HL-60/S4 treated with retinoic acid at 250 ng/mL for 4 days and 3 days (cell line): ENCODE results near the gene NLGN1.

Experiments used
- in situ Hi-C: fragments of 300-500 bp; cut with MboI; formaldehyde crosslinking; loops from 2 replicates; pipeline ENCODE4 v1.7.0; 2022; ENCODE audit warnings: low sequenced_read_pairs

NLGN1 gene

GRCh38 chr3:174247687-174248152 is 850.2 kb downstream of the NLGN1 start:
- in situ Hi-C loops, result no loop called here

- in situ Hi-C loops, result no loop called here
Measured at GRCh38 chr3:174251681-174252080, 854.1 kb downstream of the NLGN1 start.

- in situ Hi-C loops, result no loop called here
Measured at GRCh38 chr3:174253196-174253823, 855.8 kb downstream of the NLGN1 start.

DNA sequence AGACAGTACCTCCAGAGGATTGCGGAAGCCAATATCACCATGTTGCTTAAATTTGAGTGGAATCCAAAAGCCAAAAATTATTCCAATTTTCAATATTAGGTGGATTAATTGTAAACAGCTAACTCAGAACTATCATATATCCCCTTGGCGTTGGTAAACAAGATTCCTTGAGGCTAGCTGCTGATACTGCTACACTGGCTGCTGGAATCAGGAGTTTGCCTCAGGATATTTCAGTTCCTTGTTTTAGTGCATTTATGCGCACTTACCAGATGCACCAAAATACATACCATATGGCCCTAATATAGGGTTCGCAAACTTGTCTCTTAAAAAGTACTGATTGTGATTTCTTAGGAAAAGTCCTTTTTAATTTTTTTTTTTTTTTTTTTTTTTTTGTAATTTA is 856.4 kb downstream of the NLGN1 start:
- in situ Hi-C loops, result no loop called here

DNA sequence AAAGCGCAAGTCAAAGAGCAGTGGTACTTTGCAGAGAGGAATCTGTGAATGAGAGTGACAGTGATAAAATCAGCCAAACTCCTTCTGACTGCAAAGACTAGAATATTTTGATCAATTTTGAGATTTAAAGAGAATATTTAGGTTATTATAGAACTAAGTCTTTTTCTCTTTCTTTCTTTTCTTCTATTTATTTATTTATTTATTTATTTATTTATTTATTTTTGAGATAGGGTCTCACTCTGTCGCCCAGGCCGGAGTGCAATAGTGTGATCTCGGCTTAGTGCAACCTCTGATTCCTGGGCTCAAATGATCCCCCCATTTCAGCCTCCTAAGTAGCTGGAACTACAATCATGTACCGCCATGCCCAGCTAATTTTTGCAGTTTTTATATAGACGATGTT is 857.9 kb downstream of the NLGN1 start:
- in situ Hi-C loops, result no loop called here

DNA sequence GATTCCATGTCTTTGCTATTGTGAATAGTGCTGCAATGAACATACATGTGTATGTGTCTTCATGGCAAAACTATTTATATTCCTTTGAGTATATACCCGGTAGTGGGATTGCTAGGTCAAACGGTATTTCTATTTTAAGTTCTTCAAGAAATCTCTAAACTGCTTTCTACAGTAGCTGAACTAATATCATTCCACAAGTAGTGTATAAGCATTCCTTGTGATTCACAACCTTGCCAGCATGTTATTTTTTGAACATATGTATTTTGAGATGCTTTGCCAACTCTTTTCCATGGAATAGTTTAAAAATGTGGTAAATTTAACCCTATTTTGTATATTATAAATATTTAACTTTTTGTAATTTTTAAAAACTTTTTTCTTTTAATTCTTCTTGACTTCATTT is 868.9 kb downstream of the NLGN1 start:
- in situ Hi-C loops, result no loop called here

DNA sequence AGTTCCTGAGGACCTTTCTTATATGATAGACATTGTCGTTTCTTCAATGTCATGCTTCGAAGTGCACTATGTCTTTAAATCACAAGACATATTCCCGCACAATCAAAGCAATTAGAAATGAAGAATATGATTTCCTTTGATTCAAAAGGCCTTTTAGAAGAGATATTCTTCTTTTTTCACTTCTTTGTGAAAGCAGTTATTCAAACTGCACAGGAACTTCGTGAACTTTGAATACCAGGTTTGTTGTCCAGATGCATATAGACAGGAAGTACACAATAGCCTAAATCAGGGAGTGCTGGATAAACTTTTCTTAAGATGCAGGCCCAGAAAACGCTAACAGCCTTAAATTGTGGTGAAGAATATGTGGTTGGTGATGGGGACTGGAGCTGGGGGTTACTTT is 870.5 kb downstream of the NLGN1 start:
- in situ Hi-C loops, result no loop called here

DNA sequence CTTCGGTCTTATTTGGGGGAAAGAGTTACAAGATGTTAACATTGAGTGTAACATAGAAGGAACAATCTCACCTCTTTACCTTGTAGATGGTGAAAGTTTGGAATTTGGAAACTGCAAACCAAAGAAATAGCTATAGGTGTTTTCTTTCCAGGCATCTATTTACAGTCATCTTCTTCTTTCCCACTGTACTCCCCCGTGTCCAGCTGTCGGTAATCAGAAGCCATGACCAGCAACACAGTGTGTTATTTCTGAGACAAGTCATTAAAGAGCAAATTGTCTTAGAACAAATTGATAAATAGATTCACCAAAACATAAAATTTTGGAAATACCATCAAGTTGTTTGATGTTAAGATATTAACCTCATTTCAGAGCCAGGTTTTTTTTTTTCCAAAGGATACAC is 871.0 kb downstream of the NLGN1 start:
- in situ Hi-C loops, result no loop called here

GRCh38 chr3:174270841-174271240 is 873.3 kb downstream of the NLGN1 start:
- in situ Hi-C loops, result no loop called here

DNA sequence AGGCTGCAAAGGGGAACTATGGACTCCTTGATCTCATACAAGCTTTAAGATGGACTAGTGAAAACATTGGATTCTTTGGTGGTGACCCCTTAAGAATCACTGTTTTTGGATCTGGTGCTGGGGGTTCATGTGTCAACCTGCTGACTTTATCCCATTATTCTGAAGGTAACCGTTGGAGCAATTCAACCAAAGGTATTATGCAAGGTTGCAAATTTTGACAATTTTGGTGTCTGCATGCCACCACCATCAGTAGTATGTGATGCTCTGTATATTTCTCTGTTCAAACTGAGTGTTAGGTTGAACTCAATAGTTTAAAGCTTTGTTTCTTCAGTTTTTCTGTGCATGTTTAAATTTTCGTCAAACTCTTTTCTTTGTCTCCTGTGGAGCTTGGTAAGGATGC is 877.8 kb downstream of the NLGN1 start:
- in situ Hi-C loops, result no loop called here

GRCh38 chr3:174276826-174277225 is 879.3 kb downstream of the NLGN1 start:
- in situ Hi-C loops, result no loop called here

DNA sequence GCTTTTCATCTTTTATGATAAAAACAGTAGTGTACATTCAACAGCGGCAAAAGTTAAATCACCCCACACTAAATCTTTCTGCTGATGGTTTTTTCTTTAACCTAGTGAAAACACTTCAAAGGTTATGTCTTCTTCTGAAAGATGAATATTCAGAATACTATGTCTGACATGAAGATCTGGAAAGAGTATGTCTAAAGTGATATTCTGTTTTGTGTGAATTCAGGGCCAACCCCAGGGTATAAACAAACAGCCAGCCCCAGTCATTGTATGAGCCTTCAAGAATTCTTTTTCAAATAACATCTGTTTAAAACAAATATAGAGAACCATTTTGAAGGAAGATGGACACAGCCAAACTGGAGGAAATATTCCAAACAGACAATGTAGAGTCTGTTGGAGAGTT is 880.5 kb downstream of the NLGN1 start:
- in situ Hi-C loops, result no loop called here

GRCh38 chr3:174280186-174280585 is 882.6 kb downstream of the NLGN1 start:
- in situ Hi-C loops, result no loop called here

DNA sequence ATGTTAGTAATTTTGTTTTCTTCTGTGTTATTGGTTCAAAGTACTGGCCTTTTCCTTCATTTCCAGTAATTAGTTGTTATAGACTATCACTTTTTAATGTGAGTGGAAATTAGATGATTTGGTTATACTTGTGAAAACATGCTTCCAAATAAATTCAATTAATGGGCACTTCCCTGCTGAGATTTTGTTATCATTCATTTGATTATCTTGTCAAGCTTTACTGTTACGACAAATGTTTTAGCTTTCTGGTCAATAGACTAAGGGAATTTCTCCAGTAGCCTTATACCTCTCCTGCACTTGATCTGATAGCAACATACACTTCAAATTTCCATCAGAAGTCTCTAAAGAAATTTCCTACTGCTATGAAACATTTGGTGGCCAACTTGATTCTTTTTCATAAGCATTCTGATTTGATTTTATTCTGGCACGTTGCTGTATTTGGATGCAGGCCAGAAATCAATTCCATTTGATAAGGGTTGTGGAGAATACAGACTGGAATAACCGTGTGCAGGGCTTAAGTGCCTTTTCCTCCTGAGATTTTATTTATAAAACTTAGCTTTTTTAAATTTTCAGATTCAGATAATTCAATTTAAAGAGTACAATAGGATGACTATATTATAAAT is 887.8 kb downstream of the NLGN1 start:
- in situ Hi-C loops, result no loop called here

GRCh38 chr3:174287705-174288104 is 890.2 kb downstream of the NLGN1 start:
- in situ Hi-C loops, result no loop called here

- in situ Hi-C loops, result no loop called here
Measured at GRCh38 chr3:174294616-174295015, 897.1 kb downstream of the NLGN1 start.

DNA sequence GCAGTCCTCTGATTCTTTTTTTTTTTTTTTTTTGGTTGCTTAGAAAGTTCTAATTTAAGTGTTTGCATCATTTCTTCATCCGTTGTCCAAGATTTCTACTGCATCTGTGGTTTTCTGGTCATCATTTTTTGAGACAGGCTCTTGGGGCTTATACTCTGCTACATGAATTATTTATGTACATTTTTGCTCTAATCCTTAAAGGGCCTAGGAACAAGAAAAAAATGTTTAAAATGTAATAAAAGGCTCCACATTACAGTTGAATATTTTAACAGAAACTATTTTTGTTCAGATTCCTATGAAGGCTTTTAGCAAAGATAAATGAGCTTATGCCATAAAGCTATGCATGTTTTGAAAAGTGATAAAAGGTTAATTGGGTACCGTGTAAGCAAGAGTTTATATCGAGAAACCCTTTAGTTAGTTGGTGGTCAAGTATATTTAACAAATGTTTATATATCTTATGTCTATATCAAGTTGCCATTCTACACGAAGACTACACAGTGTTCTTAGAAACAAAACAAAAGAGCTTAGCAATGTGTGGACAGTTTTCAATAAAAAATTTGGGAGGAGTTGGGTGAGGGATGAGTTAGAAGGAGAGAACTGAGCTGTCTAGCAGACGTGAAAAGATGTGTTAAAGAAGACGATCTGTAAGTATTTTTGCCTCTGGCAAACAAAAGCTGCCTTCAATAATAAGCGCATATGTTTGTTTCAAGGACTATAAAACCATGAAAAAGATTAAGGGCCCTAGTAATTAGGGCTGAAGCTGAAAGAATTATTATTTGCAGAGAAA is 898.0 kb downstream of the NLGN1 start:
- in situ Hi-C loops, result no loop called here

GRCh38 chr3:174302746-174303315 is 905.3 kb downstream of the NLGN1 start:
- in situ Hi-C loops, result no loop called here

DNA sequence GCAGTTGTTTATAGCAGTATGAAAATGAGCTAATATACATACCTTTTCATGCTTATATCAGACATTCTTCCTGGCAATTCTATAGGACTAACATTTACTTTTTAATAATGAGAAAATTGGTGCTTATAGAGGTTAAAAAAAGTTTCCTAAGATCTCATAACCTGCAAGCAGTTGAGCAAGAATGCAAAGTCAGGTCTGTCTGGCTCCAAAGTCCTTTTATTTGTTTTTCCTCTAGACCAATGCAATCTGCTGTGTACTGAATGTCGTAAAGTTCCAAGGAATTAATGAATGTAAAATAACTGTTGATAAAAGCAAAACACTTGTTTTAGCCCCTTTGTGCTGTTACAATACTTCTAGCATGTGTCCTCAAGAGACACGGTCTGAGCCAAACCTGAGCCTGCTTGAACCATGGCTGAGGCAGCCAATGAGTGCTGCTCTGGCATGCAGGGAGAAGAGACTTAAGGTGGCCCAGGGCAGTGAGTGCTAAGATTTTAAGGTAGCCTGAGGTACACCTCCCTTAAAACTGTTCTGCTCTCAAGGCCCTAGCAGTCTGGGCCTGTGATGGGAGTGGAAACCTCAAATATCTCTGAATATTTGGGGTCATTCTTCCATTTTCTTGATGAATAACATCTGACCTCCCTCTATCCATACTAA is 906.5 kb downstream of the NLGN1 start:
- in situ Hi-C loops, result no loop called here

- in situ Hi-C loops, result no loop called here
Measured at GRCh38 chr3:174308736-174309135, 911.2 kb downstream of the NLGN1 start.

GRCh38 chr3:174310475-174310983 is 913.0 kb downstream of the NLGN1 start:
- in situ Hi-C loops, result no loop called here
